K562 (cell line): ENCODE measurements around the gene OCA2. TPM values are rescaled to one million over a fixed set of nuclear protein-coding genes. Genes with fewer than 3 reads are reported as not detected.

ENCODE experiments used
- ATAC-seq: fragments of 200-7000 bp; cut with Tn5 transposase; 3 replicates; pipeline ENCODE4 v1.9.1; 2020; ENCODE audit warnings: moderate library complexity
- BruUV-seq: library from RNA; stranded (reverse); fragments of 400-500 nt; replicated peaks from 2 replicates; lab custom pipeline; 2021; lab: Mats Ljungman, UMichigan
- CTCF ChIA-PET: fragments of 300-600 bp; formaldehyde crosslinking; extraction: SDS; loops from one replicate; lab custom pipeline; 2021; ENCODE audit warnings: low intra/inter-chr PET ratio; lab: Yijun Ruan, JAX
- POLR2A ChIA-PET: fragments of 300-600, 350-650 bp; sonication (Branson Sonifier 250); formaldehyde crosslinking; extraction: SDS; loops from one replicate; lab custom pipeline; 2021; ENCODE audit warnings: antibody characterized with exemption, inconsistent platforms; lab: Yijun Ruan, JAX
- DNase-seq, 4 experiments: peaks; one replicate each; pipeline versions ENCODE4 v3.0.0 to v3.0.0-alpha.2; 2011 to 2018; ENCODE audit warnings: low spot score in 3 of 4, mixed read lengths in 3 of 4; ENCODE audit errors: extremely low read depth in 1 of 4
- FAIRE-seq: peaks from 2 replicates; lab custom pipeline; 2011; peaks lifted over from hg19 to GRCh38; lab: Jason Lieb, UNC
- H2AFZ ChIP-seq: 2 replicates; pipeline ENCODE4 v1.6.0; 2011; ENCODE audit warnings: low read depth, low read length, control low read depth, inconsistent platforms
- H3K27ac ChIP-seq: fragments of 200-600 bp; 3 replicates; pipeline ENCODE4 v1.8.0; 2011; ENCODE audit warnings: low read depth, mild to moderate bottlenecking, control low read depth, inconsistent platforms, low read length, moderate library complexity, mixed read lengths; ENCODE audit errors: extremely low read depth
- H3K27me3 ChIP-seq, 2 experiments: fragments of 300-600 bp in 1 of 2; 2 replicates in 1 of 2; 3 replicates in 1 of 2; pipeline versions ENCODE4 v1.6.0 to v1.8.0; 2011; ENCODE audit warnings: inconsistent platforms in 2 of 2, low read length in 2 of 2, mild to moderate bottlenecking in 1 of 2, mixed read lengths in 1 of 2, moderate library complexity in 1 of 2; ENCODE audit not compliant: control insufficient read depth in 2 of 2, insufficient read depth in 2 of 2
- H3K36me3 ChIP-seq: fragments of 300-600 bp; 3 replicates; pipeline ENCODE4 v1.8.0; 2011; ENCODE audit warnings: mild to moderate bottlenecking, low read length, inconsistent platforms; ENCODE audit not compliant: control insufficient read depth, insufficient read depth
- H3K4me1 ChIP-seq, 2 experiments: fragments of 200-600 bp in 1 of 2; replicated peaks in 1 of 2; 2 replicates in 1 of 2; 3 replicates in 1 of 2; pipeline versions ENCODE4 v1.5.1 to v1.8.0; 2011; ENCODE audit warnings: inconsistent platforms in 2 of 2, low read length in 2 of 2, mild to moderate bottlenecking in 1 of 2, mixed read lengths in 1 of 2, moderate library complexity in 1 of 2; ENCODE audit not compliant: control insufficient read depth in 2 of 2, insufficient read depth in 2 of 2
- H3K4me2 ChIP-seq: 2 replicates; pipeline ENCODE4 v1.6.1; 2011; ENCODE audit warnings: low read length, control low read depth, inconsistent platforms, mixed read lengths; ENCODE audit not compliant: insufficient read depth
- H3K4me3 ChIP-seq: fragments of 200-600 bp; sonication (generic), shearing (Covaris generic); 2 replicates; pipeline ENCODE4 v1.5.1; 2016; ENCODE audit warnings: control low read depth, inconsistent platforms
- H3K79me2 ChIP-seq: fragments of 200-600 bp; 3 replicates; pipeline ENCODE4 v1.8.0; 2011; ENCODE audit warnings: low read length, inconsistent platforms; ENCODE audit not compliant: control insufficient read depth, insufficient read depth
- H3K9ac ChIP-seq, 2 experiments: 2 replicates each; pipeline versions ENCODE4 v1.6.0 to v1.6.1; 2011; ENCODE audit warnings: low read depth in 2 of 2, low read length in 2 of 2, control low read depth in 1 of 2, inconsistent platforms in 1 of 2, mild to moderate bottlenecking in 1 of 2, mixed read lengths in 1 of 2; ENCODE audit not compliant: insufficient read depth in 1 of 2
- H3K9me1 ChIP-seq: one replicate; pipeline ENCODE4 v1.6.0; 2011; ENCODE audit warnings: inconsistent platforms, mild to moderate bottlenecking, low read length, moderate library complexity; ENCODE audit not compliant: control insufficient read depth, insufficient read depth
- H3K9me3 ChIP-seq: replicated peaks from 2 replicates; pipeline ENCODE4 v1.5.1; 2011; ENCODE audit warnings: low read depth, low read length, inconsistent platforms; ENCODE audit not compliant: control insufficient read depth, insufficient read depth
- H4K20me1 ChIP-seq: replicated peaks from 2 replicates; pipeline ENCODE4 v1.6.1; 2011; ENCODE audit warnings: low read length, inconsistent platforms, mixed read lengths; ENCODE audit not compliant: control insufficient read depth, insufficient read depth
- ASH1L ChIP-seq: fragments of 450-650 bp; IDR thresholded peaks from 2 replicates; pipeline ENCODE4 v1.6.1; 2018; ENCODE audit warnings: borderline replicate concordance, mild to moderate bottlenecking, low read depth; ENCODE audit not compliant: partially characterized antibody
- HMGN3 ChIP-seq: IDR thresholded peaks from 2 replicates; pipeline ENCODE4 v1.6.1; 2011; ENCODE audit warnings: borderline replicate concordance, low read depth, mild to moderate bottlenecking, mixed read lengths, low read length; ENCODE audit not compliant: insufficient read length; ENCODE audit errors: extremely low read depth
- KAT8 ChIP-seq: fragments of 450-650 bp; IDR thresholded peaks from 2 replicates; pipeline ENCODE4 v1.6.1; 2016; ENCODE audit warnings: low read depth, mild to moderate bottlenecking
- RBBP5 ChIP-seq: fragments of 200-600 bp; sonication (generic); IDR thresholded peaks from 2 replicates; pipeline ENCODE4 v1.6.1; 2012; ENCODE audit warnings: borderline replicate concordance, mild to moderate bottlenecking, low read length, control low read depth, inconsistent platforms; ENCODE audit not compliant: insufficient read depth, poor library complexity, severe bottlenecking
- SMC3 ChIP-seq: conservative IDR thresholded peaks from 2 replicates; pipeline ENCODE4 v1.6.1; 2011; ENCODE audit warnings: low read depth, low read length, improper control_type of control experiment; ENCODE audit not compliant: insufficient read depth
- ZFX ChIP-seq: sonication (generic); formaldehyde crosslinking; IDR thresholded peaks from 2 replicates; pipeline ENCODE4 v1.8.0; 2022; ENCODE audit warnings: mild to moderate bottlenecking, missing genetic modification reagents, moderate library complexity
- ZNF146 ChIP-seq: IDR thresholded peaks from one replicate; pipeline ENCODE4 v1.6.1; 2018; ENCODE audit warnings: missing compliant biosample characterization; ENCODE audit not compliant: unreplicated experiment
- WGBS: fragments of 100-300 bp; shearing (Covaris generic); methylation state at CpG from one replicate; pipeline ENCODE4 v1.1.6; 2016; ENCODE audit warnings: low coverage, mixed read lengths; ENCODE audit not compliant: insufficient coverage; ENCODE audit errors: missing lambda C conversion rate; 5-methylcytosine and 5-hydroxymethylcytosine counted together
- in situ Hi-C: fragments of 300-500 bp; cut with MboI; formaldehyde crosslinking; loops from 4 replicates; pipeline ENCODE4 v1.15.0; 2018; ENCODE audit warnings: inconsistent platforms, mixed read lengths
- intact Hi-C: fragments of 100-400 bp; cut with micrococcal nuclease; formaldehyde crosslinking; loops from 2 replicates; pipeline ENCODE4 v1.14.2; 2022
- polyA plus RNA-seq, 8 experiments: library from polyadenylated mRNA; depleted of rRNA in 4 of 8; stranded (reverse) in 5 of 8; unstranded in 3 of 8; fragments of >200 nt; fragmentation: Nextera tagmentation in 2 of 8; fragmentation: Illumina TruSeq in 1 of 8; extraction: Ambion mirVana in 2 of 8; extraction: Trizol in 1 of 8; gene quantifications; 2 replicates each; pipeline versions ENCODE4 v1.2.1 to v1.2.3, GENCODE V29; 2011 to 2014; ENCODE audit warnings: inconsistent platforms in 1 of 8, missing spikeins in 1 of 8
- total RNA-seq, 7 experiments: library from RNA; depleted of rRNA in 6 of 7; stranded (reverse); fragments of >200 nt in 6 of 7; fragmentation: Illumina TruSeq in 2 of 7; extraction: Trizol in 2 of 7; gene quantifications; 2 replicates each; pipeline versions ENCODE4 v1.2.1 to v1.2.3, GENCODE V29; 2011 to 2021; ENCODE audit warnings: low replicate concordance in 1 of 7

The OCA2 gene
- total and polyA plus RNA-seq, 9 of the 15 experiments (the other 6 are each of a cell fraction or from before 2014, with no cell fraction given), result 0.07 to 0.59 (median 0.17) TPM; not detected in 1

DNA sequence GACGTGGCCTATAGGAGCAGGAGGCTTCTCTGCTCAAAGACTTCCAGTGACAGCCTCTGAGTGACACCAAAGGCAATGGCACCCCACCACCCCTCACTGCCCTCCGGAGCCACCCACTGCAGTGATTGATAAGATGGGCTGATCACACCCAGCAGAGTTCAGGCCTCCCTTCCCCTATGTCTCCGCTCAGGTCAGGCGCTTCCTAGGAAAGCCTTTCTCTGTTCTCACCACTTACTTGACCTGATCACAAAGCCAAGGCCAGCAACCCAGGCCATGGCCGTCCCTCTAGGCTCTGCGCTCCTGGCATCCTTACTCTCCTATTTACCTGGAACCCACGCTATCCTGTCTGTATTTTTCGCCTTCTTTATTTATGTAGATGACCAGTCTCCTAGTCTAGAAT is 282.3 kb downstream of the OCA2 start:
- TF ChIP-seq RBBP5 (no peak), ASH1L (no peak), HMGN3 (no peak), KAT8 (no peak), ZFX (CRISPR knock-in tag) (no peak), ZNF146 (no peak), SMC3 (no peak)
- TF ChIP-seq, all 486 proteins: peak for 0
- Histone ChIP-seq H3K4me3 (no peak overlapping the region), H3K4me1 (no peaks in the 10 kb centered on the region; a peak in 1 of 5 replicates), H2AFZ (no peak overlapping the region), H3K27ac (no peak overlapping the region), H3K4me2 (no peak overlapping the region), H3K36me3 (no peaks in the 10 kb centered on the region), H3K9ac (no peak overlapping the region), H3K9me3 (no peaks in the 10 kb centered on the region), H3K79me2 (no peaks in the 10 kb centered on the region), H4K20me1 (no peaks in the 10 kb centered on the region), H3K27me3 (no peaks in the 10 kb centered on the region; a peak in 2 of 5 replicates), H3K9me1 (no peaks in the 10 kb centered on the region)
- FAIRE-seq (no peak), ATAC-seq (no peak), DNase-seq (no peak)
- ChIA-PET POLR2A (no interaction called here), CTCF (no interaction called here)
- intact Hi-C loops, result no loop called here
- in situ Hi-C loops, result no loop called here
- no TSS peak for BruUV-seq
- 0% methylated on average over 8 of the region's 8 CpGs for WGBS
